ENCODE measurements around the gene CENPQ. TPM values are rescaled to one million over a fixed set of nuclear protein-coding genes. Genes with fewer than 3 reads are reported as not detected.

CENPQ gene, protein sequence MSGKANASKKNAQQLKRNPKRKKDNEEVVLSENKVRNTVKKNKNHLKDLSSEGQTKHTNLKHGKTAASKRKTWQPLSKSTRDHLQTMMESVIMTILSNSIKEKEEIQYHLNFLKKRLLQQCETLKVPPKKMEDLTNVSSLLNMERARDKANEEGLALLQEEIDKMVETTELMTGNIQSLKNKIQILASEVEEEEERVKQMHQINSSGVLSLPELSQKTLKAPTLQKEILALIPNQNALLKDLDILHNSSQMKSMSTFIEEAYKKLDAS
- total RNA-seq: 10 to 100 TPM; 14.6 to 17.5 TPM

DNA sequence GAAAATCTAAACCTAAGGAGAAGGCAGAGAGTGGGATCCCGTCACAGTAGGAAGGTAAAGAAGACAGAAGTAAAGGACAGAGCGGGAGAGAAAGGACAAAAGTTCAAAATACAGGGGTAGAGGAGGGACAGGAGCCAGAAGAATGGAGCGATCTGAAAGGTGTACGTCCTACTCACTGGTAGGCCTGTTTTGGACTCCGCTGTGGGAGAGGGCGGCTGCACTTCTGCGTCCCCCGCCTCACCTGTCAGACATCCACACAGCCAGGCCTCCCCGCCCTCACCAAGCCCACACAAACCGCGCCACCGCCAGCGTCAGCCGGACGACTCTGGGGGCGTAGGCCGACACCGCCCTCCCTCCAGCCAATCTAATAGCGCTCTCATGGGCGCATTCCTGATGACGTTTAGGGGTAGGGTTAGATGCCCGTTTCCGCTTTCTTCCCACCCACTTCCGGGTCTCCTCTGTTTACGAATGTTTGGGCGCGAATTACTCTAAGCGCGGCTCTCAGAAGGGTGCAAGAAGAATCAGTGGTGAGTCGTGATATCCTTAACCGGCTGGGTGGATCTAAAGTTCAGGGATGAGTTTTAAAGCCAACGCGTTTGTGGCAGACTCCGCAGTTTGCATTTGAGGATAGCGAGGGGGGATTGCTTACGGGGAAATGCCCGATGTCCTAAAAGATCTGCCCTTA is at the start of gene CENPQ, which contains the start of gene MMUT:
Gene CENPQ, plus strand, starts transcription at position 444 of the 685 bp plus-strand sequence. CDS start 6,807 bp downstream, outside the sequence.
Gene MMUT, minus strand, starts transcription at position 327 of the 685 bp plus-strand sequence. CDS start 3,787 bp downstream, outside the sequence.
- H3K4me1 Mint-ChIP-seq (ENCODE audit: low read depth): peaks cover 43% of the 10 kb centered on the region
- H3K9me3 Mint-ChIP-seq: no peaks in the 10 kb centered on the region
- TF ChIP-seq, protein P1, sequence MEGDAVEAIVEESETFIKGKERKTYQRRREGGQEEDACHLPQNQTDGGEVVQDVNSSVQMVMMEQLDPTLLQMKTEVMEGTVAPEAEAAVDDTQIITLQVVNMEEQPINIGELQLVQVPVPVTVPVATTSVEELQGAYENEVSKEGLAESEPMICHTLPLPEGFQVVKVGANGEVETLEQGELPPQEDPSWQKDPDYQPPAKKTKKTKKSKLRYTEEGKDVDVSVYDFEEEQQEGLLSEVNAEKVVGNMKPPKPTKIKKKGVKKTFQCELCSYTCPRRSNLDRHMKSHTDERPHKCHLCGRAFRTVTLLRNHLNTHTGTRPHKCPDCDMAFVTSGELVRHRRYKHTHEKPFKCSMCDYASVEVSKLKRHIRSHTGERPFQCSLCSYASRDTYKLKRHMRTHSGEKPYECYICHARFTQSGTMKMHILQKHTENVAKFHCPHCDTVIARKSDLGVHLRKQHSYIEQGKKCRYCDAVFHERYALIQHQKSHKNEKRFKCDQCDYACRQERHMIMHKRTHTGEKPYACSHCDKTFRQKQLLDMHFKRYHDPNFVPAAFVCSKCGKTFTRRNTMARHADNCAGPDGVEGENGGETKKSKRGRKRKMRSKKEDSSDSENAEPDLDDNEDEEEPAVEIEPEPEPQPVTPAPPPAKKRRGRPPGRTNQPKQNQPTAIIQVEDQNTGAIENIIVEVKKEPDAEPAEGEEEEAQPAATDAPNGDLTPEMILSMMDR (IDR thresholded peaks at IDR 0.05): no peak
- peaks cover 8% of the 10 kb centered on the region for H3K36me3 Mint-ChIP-seq (ENCODE audit: low read depth)
- peak; percentile 96 for DNase-seq
- peak within 1 kb of the TSS; percentile 91 for H3K4me3 Mint-ChIP-seq
- no peaks in the 10 kb centered on the region for H3K27me3 Mint-ChIP-seq
- POLR2A ChIA-PET: interaction anchor here (0.7 kb wide), 1 partner anchor 124 kb away, joined by 3 read pairs; no protein-coding TSS in a partner anchor
- peak within 1 kb of the TSS; percentile 92 for H3K27ac Mint-ChIP-seq
- ATAC-seq: peak; percentile 97
- CTCF ChIA-PET: no interaction called here
- intact Hi-C loops (cut with micrococcal nuclease): no loop called here

DNA sequence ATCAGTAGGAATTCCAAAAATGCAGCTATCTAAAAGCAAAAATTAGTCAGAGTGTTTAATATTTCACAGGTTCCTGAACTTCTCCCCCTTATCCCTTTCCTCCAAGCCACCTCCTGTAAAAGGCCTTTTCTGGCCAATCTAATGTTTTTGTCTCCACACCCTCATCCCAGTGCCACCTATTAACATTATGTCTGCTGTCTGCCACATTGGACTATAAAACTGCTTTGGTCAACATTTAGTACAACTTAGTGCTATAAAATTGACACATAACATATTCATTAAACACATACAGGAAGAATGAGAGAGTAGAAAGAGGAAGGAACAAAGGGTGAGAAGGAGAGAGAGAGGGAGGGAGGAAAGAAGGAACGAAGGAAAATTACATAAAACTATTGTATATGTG is 47.8 kb upstream of the CENPQ start:
- ATAC-seq (no peak), DNase-seq (no peak)
- H3K36me3 Mint-ChIP-seq (ENCODE audit: low read depth): no peaks in the 10 kb centered on the region
- H3K27ac Mint-ChIP-seq: no peak overlapping the region
- intact Hi-C loops (cut with micrococcal nuclease): no loop called here
- no peaks in the 10 kb centered on the region for H3K4me1 Mint-ChIP-seq (ENCODE audit: low read depth)
- no peaks in the 10 kb centered on the region for H3K9me3 Mint-ChIP-seq
- ChIA-PET POLR2A (no interaction called here), CTCF (no interaction called here)
- TF ChIP-seq, protein P1 (IDR thresholded peaks at IDR 0.05): no peak
- no peak overlapping the region for H3K4me3 Mint-ChIP-seq
- H3K27me3 Mint-ChIP-seq: peaks cover 3% of the 10 kb centered on the region

DNA sequence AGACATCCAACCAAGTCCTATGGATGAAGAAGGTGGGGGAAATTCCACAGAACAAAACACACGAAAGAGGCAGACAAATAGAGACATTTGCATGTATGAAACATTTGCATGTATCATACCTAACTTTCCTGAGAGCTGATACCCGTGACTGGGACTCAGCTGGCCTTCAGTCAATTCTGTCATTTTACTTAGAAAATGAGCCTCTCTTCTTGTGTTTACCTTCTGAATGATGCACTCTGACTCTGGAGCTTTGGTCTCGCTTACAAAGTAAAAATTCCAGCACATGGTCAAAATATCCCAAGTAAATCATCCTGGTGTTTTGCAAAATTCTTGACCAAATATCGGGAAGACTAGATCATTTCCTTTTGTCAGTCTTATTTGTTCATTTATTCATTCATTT is 47.0 kb upstream of the CENPQ start:
- DNase-seq: no peak
- Mint-ChIP-seq H3K36me3 (ENCODE audit: low read depth) (no peaks in the 10 kb centered on the region), H3K4me1 (ENCODE audit: low read depth) (no peaks in the 10 kb centered on the region), H3K9me3 (no peaks in the 10 kb centered on the region), H3K27ac (no peak overlapping the region), H3K27me3 (peaks cover 2% of the 10 kb centered on the region), H3K4me3 (no peak overlapping the region)
- ATAC-seq: no peak
- TF ChIP-seq, protein P1 (IDR thresholded peaks at IDR 0.05): no peak
- ChIA-PET CTCF (no interaction called here), POLR2A (no interaction called here)
- intact Hi-C loops (cut with micrococcal nuclease): no loop called here

DNA sequence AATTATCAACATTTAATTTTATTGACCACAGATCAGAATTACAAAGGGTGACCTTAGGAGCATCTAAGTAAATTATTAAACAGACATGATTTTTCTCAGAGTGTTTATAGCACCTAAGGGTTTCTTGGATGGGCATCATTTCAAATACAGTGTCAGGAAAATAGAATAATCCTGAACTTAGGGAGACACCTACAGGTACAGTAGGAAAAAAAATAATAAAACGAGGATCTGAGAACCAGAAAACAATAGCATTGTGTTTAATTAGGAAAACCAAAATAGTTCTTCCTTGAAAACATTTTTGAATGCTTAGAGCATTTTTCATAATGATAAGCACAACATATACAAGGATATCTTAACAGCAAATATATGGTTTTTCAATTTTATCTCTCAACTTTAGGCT is 39.4 kb upstream of the CENPQ start:
- H3K36me3 Mint-ChIP-seq (ENCODE audit: low read depth): no peaks in the 10 kb centered on the region
- POLR2A ChIA-PET: no interaction called here
- H3K9me3 Mint-ChIP-seq: no peaks in the 10 kb centered on the region
- TF ChIP-seq, protein P1 (IDR thresholded peaks at IDR 0.05): no peak
- CTCF ChIA-PET: no interaction called here
- H3K4me3 Mint-ChIP-seq: no peak overlapping the region
- no peak overlapping the region for H3K27ac Mint-ChIP-seq
- no peaks in the 10 kb centered on the region for H3K4me1 Mint-ChIP-seq (ENCODE audit: low read depth)
- no peaks in the 10 kb centered on the region for H3K27me3 Mint-ChIP-seq
- no peak for ATAC-seq
- no peak for DNase-seq
- intact Hi-C loops (cut with micrococcal nuclease): no loop called here

DNA sequence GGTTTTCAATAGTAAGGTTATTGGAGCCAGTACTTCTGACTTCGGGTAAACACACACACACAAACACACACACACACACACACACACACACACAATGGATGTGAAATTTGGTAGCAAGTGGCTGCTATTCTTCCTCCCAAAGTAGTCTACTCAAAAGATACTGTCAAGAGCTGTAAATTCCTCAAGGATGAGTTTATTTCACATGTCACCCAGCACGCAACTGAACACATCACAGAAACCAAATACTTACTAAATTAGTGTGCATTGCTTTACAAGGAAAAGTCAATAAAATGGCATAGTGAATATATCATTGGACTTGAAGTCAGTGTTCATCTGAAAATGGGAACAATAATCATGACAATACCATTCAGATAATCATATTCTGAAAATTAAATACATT is 33.0 kb upstream of the CENPQ start:
- TF ChIP-seq, protein P1 (IDR thresholded peaks at IDR 0.05): no peak
- no peaks in the 10 kb centered on the region for H3K4me1 Mint-ChIP-seq (ENCODE audit: low read depth)
- H3K4me3 Mint-ChIP-seq: no peak overlapping the region
- intact Hi-C loops (cut with micrococcal nuclease): no loop called here
- H3K9me3 Mint-ChIP-seq: no peaks in the 10 kb centered on the region
- no peak for ATAC-seq
- POLR2A ChIA-PET: no interaction called here
- H3K27ac Mint-ChIP-seq: no peak overlapping the region
- H3K27me3 Mint-ChIP-seq: no peaks in the 10 kb centered on the region
- H3K36me3 Mint-ChIP-seq (ENCODE audit: low read depth): peaks cover 11% of the 10 kb centered on the region
- CTCF ChIA-PET: no interaction called here
- no peak for DNase-seq
